Hematopoietic multipotent progenitor cell treated with erythropoietin and hydrocortisone succinate and interleukin-3 and kit ligand, for 15 days (in vitro differentiated cells): Measurements from ENCODE around the gene NEK10.

Experiments used
- DNase-seq: peaks from one replicate; pipeline ENCODE4 v3.0.0-alpha.2; 2015; ENCODE audit warnings: low spot score

NEK10 gene

GRCh38 chr3:27176256-27176655 lies 192.9 kb downstream of the NEK10 start:
- no peak for DNase-seq

- DNase-seq, result no peak
Observed at GRCh38 chr3:27174530-27174929, 194.7 kb downstream of the NEK10 start.

- DNase-seq, result no peak
Observed at GRCh38 chr3:27171113-27171512, 198.1 kb downstream of the NEK10 start.

- no peak for DNase-seq
Observed at GRCh38 chr3:27166888-27167287, 202.3 kb downstream of the NEK10 start.

- no peak for DNase-seq
Observed at GRCh38 chr3:27165321-27165721, 203.9 kb downstream of the NEK10 start.

- no peak for DNase-seq
Observed at GRCh38 chr3:27160779-27161287, 208.3 kb downstream of the NEK10 start.

- DNase-seq, result no peak
Observed at GRCh38 chr3:27160146-27160545, 209.0 kb downstream of the NEK10 start.

GRCh38 chr3:27147215-27147614 lies 222.0 kb downstream of the NEK10 start:
- no peak for DNase-seq

GRCh38 chr3:27146786-27147185 lies 222.4 kb downstream of the NEK10 start:
- no peak for DNase-seq

GRCh38 chr3:27145719-27146118 lies 223.5 kb downstream of the NEK10 start:
- no peak for DNase-seq

- DNase-seq, result no peak
Observed at GRCh38 chr3:27141668-27142067, 227.5 kb downstream of the NEK10 start.

- no peak for DNase-seq
Observed at GRCh38 chr3:27138562-27138961, 230.6 kb downstream of the NEK10 start.

- DNase-seq, result no peak
Observed at GRCh38 chr3:27138005-27138404, 231.2 kb downstream of the NEK10 start.

GRCh38 chr3:27134171-27134796 lies 234.9 kb downstream of the NEK10 start:
- DNase-seq, result peak; percentile 38

GRCh38 chr3:27133060-27133459 lies 236.1 kb downstream of the NEK10 start:
- no peak for DNase-seq

- DNase-seq, result no peak
Observed at GRCh38 chr3:27130796-27131195, 238.4 kb downstream of the NEK10 start.

- DNase-seq, result no peak
Observed at GRCh38 chr3:27127879-27128278, 241.3 kb downstream of the NEK10 start.

GRCh38 chr3:27127195-27127594 lies 242.0 kb downstream of the NEK10 start:
- DNase-seq, result no peak

GRCh38 chr3:27125821-27126501 lies 243.2 kb downstream of the NEK10 start:
- DNase-seq, result no peak

GRCh38 chr3:27119639-27120038 lies 249.5 kb downstream of the NEK10 start:
- DNase-seq, result no peak

GRCh38 chr3:27115352-27115751 lies 253.8 kb downstream of the NEK10 start:
- no peak for DNase-seq

GRCh38 chr3:27114684-27115083 lies 254.5 kb downstream of the NEK10 start:
- no peak for DNase-seq

GRCh38 chr3:27114129-27114528 lies 255.1 kb downstream of the NEK10 start:
- DNase-seq, result no peak

- DNase-seq, result no peak
Observed at GRCh38 chr3:27110020-27110419, 259.2 kb downstream of the NEK10 start.
